NAMALWA (cell line): Measurements from ENCODE around the gene BUB3.
"Not testable (repeated sequence)": the region's sequence is repeated elsewhere in the genome, so short reads cannot be mapped to it uniquely, and the experiment has no call there.

Source experiments
- DNase-seq: peaks from one replicate; pipeline ENCODE4 v3.0.0-alpha.2; 2015; ENCODE audit warnings: low spot score

Gene BUB3

DNA sequence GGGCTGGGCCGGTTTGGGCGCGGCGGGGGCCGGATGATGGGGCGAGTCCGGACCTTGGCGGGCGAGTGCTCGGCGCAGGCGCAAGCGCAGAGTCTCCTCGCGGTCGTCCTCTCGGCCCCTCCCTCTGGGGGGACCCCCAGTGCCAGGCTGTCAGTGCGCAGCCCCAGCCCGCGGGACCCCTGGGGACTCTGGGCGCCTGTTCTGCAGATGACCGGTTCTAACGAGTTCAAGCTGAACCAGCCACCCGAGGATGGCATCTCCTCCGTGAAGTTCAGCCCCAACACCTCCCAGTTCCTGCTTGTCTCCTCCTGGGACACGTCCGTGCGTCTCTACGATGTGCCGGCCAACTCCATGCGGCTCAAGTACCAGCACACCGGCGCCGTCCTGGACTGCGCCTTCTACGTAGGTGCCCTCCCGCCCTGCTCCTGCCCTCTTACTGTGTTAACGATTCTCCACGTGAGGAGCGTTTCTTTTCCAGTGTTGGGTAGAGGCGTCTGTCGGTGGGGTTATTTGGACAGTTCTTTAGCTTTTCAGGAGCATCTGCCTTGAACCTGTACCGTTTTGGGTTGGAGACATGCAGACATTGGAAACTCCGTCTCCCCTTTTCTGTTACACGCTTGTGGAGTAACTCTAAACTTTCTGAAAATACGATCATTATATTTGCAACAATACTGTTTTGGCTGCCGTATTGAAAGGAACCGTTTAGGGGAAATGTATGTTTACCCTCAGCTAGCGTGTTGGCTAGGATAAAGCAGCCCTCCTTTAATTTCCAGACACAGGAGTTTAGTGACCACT, 706 bp downstream of the BUB3 start:
- DNase-seq = peak; percentile 62

DNA sequence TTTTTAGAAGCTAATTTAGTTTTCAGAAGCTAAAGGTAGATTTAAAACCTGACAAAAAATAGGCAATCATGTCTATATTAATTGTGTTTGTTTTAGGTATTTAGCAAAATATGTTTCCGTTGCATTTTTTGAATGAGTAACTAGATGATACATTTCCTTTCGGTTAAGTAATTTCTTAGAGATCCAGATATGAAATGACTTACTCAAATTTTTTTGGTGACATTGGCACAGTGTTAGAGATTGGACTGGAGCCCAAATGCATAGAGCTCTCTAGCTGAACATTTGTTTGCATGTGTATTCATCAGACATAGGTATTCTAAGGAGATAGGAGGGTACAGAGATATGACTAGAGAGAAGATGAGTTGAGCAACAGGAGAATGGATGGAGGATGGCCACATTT, 1.9 kb downstream of the BUB3 start:
- DNase-seq = no peak

DNA sequence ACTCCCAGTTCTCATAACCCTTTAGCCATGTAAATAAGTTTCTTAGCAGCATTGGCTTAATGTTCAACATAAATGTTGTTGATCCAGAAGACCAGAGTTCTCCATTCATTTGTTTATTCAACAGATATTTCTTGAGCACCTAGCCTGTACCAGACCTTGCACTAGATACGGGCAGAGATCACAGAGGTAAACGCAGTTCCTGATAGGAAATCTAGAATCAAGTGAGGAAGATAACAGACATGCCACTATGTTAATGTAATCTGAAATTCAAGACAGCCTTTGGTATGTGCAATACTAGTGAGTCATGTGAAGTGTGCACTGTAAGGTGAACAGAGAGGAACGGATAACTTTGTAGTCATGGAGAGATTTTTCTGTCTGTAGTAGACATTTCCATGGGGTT, 3.0 kb downstream of the BUB3 start:
- DNase-seq = no peak

DNA sequence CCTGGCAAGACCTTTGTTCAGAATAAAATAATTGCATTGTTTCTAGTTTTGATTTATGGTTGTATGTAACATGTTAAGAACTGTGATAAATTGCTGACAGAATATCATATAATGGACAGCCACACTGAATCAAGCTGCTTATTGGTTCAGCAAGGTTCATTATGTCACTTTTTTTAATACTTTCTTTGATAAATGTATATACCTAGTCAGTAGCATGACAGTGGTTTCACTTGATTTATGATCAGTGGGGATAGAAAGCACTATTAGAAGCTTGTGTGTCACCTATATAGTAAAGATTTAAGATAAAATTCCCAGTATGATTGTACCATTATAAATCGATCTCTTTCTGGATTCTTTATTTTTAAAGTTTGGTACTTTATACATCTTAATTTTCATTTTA, 4.5 kb downstream of the BUB3 start:
- DNase-seq = no peak

DNA sequence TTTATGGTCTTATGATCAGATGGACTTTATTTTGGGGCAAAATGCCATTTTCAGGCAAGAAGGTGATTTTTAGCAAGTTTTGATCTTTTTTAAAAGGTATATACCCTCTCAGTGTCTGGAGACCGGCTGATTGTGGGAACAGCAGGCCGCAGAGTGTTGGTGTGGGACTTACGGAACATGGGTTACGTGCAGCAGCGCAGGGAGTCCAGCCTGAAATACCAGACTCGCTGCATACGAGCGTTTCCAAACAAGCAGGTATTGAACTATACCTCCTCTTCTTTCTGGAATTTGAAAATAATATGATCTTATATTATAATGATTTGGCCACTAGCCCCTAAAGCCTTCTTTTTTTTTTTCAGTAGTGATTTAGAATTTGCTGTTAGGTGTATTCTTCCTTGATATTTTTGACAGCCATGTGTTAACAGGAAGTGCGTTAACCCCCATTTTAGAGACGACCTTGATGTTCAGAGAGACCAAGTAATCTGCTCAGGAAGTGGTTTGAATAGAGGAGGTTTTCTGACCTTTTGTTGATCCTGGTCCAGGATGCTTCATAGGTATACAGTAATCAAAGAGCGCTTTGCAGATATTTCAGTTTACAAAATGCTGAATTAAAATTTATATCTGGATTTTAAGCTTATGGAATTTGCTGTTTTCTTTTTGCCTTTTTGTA, 6.2 kb downstream of the BUB3 start:
- no peak for DNase-seq

DNA sequence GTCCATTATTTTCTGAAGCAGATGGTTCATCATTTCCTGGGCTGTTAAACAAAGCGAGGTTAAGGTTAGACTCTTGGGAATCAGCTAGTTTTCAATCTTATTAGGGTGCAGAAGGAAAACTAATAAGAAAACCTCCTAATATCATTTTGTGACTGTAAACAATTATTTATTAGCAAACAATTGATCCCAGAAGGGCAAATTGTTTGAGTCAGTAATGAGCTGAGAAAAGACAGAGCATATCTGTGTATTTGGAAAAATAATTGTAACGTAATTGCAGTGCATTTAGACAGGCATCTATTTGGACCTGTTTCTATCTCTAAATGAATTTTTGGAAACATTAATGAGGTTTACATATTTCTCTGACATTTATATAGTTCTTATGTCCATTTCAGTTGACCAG, 10.1 kb downstream of the BUB3 start:
- no peak for DNase-seq

DNA sequence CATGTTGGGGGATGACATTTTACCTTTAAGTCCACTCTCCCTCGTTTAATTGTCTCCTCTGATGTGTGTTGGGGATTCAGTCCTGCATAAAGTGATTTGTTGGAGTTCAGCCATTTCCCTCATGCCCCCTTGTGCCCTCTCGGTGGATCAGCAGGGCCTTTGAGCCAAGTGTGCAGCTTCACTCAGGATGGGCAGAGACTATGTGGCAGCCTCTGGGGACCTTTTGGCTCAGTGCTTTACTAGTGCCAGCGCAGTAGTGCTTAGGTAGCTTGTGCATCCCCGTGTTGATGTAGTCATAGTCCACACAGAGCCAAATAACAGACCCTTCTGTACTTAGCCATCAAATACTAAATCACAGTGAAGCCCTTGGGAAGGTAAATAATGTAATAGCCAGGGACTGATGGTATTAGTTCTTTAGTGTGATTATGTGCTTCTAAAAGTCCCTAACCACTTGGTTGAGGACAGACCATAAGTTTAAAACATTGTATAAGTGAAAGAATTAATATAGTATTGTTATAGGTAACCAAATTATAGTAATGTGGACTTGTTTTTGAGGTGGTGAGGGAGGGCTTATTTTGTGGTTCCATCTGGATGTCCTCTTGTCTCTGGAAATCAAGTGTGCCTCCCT, 11.4 kb downstream of the BUB3 start:
- peak; percentile 15 for DNase-seq

DNA sequence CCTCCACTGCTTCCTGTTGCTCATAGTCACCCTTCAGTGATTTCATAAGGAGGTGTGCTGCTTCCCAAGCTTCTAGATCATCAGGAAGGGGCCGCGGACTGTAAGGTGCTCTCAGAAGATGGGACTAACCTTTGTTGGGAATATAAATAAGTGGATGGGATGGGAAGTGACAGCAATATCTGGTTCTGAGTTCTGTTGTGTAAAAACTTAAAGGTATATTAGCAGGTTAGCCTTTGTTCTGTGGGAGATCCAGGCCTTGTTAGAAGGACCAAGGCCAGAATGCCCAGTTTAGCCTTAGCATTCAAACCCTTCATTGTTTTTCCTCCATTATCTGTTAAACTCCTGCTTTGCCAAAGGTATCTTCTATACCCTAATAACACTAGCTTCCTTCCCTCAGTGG, 12.4 kb downstream of the BUB3 start:
- DNase-seq = no peak

DNA sequence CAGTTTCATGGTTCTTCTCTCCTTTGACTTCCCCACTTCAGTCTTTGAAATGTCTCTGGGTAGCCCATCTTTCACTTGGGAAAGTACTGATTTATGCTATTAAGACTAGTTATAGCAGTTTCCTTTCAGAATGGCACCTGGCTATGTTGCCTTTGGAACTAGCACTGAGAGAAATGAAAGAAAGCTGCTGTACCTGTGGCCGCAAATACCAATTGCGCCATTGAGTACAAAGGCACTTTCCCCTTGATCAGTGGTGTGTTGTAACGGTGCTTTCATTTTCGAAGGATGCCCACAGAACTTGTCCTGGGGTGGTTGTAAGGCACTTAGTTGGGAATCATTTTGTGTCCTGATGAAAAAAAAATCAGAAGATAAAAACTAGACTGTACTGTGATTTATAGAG, 16.8 kb downstream of the BUB3 start:
- DNase-seq = no peak

DNA sequence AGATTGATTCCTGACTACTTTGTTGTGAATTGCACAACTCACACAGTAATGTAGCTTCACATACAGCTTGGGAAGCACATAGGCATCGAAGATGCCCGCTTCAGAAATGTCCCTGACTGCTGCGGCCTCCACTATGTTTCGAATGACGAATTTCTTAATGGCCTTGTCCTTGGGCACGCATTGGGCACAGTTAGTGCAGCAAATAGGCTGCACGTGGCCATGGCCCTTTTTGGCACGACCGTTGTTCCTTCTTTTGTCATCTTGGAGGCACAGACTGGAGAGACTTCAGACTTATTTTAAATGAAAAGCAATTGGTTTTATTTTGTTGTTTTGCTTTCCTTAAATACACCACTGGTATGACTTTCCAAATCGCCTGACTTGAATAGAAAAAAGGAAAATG, 17.4 kb downstream of the BUB3 start:
- DNase-seq = not testable (repeated sequence)

DNA sequence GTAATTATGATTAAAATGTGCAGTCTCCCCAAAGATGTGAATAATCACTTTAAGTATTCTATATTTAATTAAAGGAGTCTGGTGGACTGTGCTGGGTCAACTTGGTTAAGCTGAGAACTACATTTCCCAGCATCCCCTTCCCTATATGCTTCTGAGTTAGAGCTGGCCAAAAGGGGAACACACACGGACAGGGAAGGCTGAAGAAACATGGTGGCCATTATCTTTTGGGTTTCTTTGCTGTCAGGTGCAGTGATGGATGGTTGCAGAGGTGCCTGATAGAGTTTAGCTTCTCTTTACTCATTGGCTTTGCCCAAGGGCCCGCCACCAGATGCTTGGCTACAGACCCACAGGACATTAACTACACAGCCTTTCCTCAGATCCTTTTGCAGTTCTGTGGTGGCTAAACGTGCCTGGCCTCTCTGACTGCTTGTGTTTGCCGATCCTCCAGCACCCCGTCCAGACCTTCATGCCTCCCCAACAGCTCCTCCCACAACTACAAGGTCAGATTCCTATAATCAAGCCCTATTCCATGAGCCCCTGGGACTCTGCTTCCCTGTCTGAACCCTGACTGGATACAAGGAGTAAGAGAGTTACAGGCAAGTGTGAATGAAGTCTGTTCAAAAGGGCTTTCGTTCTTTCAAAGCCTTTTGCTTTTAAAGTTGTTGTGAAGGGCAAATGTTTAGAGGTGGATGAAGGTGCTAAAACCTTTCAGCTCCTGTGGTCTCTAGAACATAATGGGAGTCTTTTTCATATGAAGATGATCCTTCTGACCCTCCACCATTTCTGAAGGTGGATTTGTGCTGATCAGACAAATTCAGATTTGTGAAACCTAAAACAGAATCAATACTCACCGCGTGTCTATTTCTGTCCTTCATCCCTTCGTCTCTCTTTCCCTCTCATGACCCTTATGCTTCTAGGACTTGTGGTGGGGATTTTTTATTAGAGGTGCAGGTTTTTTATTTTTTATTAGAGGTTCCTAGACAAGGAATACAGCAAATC, 21.5 kb downstream of the BUB3 start:
- DNase-seq = no peak

DNA sequence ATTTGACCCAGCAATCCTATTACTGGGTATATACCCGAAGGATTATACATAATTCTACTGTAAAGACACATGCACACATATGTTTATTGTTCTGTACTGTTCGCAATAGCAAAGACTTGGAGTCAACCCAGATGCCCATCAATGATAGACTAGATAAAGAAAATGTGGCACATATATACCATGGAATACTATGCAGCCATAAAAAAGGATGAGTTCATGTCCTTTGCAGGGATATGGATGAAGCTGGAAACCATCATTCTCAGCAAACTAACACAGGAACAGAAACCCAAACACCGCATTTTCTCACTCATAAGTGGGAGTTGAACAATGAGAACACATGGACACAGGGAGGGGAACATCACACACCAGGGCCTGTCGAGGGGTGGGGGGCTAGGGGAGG, 24.2 kb downstream of the BUB3 start:
- DNase-seq = not testable (repeated sequence)

DNA sequence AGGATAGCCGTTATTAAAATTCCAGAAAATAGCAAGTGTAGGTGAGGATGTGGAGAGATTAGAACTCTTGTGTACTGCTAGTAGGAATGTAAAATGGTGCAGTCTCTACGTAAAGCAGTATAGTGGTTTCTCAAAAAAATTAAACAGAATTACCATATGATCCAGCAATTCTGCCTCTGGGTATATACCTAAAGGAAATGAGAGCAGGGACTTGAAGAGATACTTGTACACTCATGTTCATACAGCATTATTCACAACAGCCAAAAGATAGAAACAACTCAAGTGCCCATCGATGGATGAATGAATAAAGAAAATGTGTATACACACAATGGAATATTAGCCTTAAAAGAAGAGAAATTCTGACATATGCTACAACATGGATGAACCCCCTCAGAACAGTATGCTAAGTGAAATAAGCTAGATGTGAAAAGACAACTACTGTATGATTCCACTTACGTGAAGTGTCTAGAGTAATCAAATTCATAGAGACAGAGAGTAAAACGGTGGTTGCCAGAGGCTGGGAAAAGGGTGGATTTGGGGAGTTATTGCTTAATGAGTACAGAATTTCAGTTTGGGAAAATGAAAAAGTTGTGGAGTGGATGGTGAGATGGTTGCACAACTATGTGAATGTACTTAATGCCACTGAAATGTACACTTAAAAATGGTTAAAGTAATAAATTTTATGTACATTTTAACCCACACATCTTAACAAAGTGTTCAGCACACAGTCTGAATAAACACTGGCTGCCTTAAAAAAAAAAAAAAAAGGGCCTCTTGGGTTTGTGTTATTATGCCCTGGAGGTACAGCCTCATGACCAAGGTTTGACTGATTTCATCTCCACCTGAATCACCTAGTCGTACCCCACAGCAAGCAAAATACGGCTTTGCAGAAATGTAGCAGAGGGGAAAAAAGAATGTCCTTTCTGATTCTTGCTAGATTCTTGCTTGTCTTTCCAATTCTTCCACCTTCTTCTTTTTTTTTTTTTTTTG, 26.2 kb downstream of the BUB3 start:
- no peak for DNase-seq

DNA sequence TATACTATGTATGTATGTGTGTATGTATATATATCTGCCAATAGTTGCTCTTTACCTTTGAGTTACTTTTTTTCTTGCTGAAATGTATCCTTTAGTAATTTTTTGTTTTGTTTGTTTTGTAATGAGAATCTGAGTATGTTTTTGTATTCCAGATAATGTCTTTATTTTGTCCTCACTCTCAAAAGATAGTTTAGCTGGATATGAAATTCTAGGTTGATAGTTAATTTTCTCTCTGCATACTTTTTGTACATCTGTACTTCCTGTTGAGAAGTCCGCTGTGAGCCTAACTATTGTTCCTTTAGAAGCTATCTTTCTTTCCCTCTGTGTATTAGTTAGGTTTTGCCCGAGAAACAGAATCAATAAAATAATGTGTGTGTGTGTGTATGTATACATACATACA, 29.5 kb downstream of the BUB3 start:
- no peak for DNase-seq

DNA sequence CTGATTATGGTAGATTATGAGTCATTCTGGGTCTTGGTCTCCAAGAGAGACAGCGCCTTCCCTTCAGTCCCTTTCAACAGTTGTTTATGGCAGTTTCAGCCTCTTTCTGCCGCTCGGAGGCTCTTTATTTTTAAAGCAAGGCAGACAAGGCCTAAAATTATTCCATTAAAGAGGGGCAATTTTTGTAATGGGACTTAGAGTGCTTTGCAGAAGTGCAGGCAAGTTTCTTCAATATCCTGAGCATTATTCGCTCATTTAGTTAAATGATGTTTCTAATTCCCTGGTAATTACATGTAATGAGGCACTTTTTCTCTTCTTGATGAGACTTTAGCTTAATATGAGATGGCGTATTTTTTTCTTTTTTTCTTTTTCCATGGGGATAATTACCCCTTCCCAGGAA, 33.6 kb downstream of the BUB3 start:
- DNase-seq = no peak

DNA sequence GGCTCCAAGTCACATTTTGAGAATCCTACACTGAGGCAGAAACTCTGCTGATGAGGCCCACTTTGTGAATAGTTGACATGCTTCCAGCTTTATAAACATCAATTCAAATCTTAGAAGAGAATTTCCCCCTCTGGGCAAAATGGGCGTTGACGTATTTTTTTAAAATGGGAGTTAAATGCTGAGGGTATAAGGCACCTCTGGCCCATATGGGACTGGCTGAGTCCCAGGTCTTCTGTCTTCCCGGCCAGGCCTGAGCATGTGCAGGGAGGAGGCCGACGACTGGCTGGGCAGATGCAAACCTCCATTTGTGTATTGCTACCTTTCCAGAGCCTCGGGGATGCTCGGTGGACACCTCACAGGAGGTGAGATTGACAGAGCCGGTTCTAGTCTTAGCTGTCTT, 37.7 kb downstream of the BUB3 start:
- DNase-seq = no peak

DNA sequence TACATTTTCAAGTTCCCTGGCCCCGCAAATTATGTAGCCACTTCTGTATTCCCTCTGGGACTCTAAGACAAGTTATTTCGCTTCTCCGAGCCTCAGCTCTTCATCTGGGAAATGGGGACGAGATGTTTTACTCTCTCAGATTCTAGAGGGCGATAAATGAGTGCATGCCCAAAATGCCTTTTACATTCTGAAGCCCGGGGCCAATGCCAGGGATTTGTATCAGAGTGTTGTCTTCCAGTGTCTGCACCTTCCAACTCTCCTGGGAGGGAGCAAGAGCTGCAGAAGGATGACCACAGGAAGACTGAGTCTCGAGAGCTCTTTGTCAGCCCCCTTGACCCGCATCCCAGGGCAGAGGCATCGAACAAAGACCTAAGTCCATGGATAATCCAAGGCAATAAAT, 39.9 kb downstream of the BUB3 start:
- DNase-seq = no peak

DNA sequence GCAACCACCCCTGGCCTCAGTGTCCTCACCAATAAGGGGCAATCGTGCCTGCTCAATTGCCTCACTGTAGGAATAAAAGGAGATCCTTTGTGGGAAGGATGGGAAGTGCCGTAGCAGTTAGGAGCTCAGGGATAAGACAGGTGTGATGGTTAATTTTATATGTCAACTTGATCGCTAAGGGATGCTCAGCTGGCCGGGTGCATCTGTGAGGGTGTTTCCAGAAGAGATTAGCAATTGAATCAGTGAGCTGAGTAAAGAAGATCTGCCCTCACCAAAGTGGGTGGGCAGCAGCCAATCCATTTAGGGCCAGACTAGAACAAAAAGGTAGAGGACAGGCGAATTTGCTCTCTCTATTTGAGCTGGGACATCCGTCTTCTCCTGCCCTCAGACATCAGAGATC, 46.3 kb downstream of the BUB3 start:
- DNase-seq = no peak

DNA sequence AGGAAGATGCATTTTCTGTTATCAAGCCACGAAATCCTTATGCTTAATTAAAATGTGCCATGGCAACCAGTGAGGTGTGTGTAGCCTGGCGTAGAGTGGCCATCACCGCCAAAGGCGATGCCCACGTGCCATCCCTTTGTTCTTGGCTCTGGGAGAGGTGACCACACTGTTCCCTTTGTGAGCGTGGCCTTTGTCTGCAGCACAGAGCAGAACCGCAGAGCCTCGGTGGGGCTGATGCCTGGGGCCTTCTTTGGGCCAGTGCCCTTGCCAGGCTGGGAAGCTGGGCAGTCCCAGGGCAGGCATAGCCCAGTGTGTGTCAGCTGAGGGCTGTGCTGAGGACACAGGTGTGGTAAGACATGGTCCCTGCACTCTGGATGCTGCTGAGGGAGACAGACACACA, 48.3 kb downstream of the BUB3 start:
- DNase-seq = no peak

DNA sequence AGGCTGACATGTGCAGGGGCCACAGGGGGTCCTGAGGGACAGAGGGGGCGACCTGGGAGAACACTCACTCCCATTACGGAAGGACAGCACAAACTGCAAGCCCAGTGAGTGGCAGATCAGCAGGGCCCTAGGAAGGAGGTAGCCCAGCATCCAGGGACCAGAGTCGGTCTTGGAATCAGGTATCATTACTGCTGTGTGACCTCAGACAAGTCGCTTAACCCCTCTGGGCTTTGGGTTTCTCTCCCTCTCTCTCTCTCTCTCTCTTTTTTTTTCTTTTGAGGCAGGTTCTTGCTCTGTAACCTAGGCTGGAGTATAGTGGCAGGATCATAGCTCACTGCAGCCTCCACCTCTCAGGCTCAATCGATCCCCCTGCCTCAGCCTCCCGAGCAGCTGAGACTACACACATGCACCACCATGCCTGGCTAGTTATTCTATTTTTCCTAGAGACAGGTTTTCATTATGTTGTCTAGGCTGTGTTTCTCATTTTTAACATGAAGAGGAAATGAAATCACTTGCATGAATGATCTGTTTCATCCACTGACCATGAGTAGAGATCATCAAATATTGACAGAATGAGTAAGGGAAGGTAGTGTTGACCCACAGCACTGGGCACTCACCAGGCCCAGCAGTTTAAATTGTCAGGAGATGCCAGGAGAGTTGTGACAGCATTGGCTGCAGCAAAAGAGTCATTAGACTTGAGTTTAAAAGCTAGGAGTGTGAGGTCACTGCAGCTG, 49.4 kb downstream of the BUB3 start:
- no peak for DNase-seq
